SK-N-MC (cell line): ENCODE results near the gene DPP10.

Experiments used
- DNase-seq: peaks from one replicate; pipeline ENCODE4 v3.0.0-alpha.2; 2011; ENCODE audit warnings: low read depth, low spot score
- H3K27ac ChIP-seq: fragments of 200-600 bp; sonication (generic); 2 replicates; pipeline ENCODE4 v1.5.1; 2016; ENCODE audit warnings: mixed run types
- H3K36me3 ChIP-seq: fragments of 200-600 bp; sonication (generic); 2 replicates; pipeline ENCODE4 v1.6.1; 2017; ENCODE audit warnings: antibody characterized with exemption, low read length, mixed read lengths; ENCODE audit not compliant: insufficient read depth
- H3K4me3 ChIP-seq: fragments of 200-600 bp; sonication (generic); 2 replicates; pipeline ENCODE4 v1.5.1; 2016
- H3K9ac ChIP-seq: fragments of 200-600 bp; sonication (generic); 2 replicates; pipeline ENCODE4 v1.8.0; 2017; ENCODE audit warnings: mixed run types, mixed read lengths; ENCODE audit not compliant: insufficient read length
- H3K9me3 ChIP-seq: fragments of 200-600 bp; sonication (generic); 2 replicates; pipeline ENCODE4 v1.6.1; 2017; ENCODE audit warnings: low read depth, mild to moderate bottlenecking, antibody characterized with exemption, low read length, moderate library complexity, mixed read lengths
- EZH2 ChIP-seq: fragments of 200-600 bp; sonication (generic); IDR thresholded peaks from one replicate; pipeline ENCODE4 v1.6.1; 2017; ENCODE audit warnings: antibody characterized with exemption
- FOXP2 ChIP-seq: optimal IDR thresholded peaks from 2 replicates; pipeline ENCODE3; 2011; ENCODE audit warnings: mild to moderate bottlenecking, moderate library complexity; ENCODE audit not compliant: insufficient read depth; ENCODE audit errors: extremely low read length, control extremely low read depth
- POLR2AphosphoS5 ChIP-seq: IDR thresholded peaks from 2 replicates; pipeline ENCODE4 v1.6.1; 2012; ENCODE audit warnings: mild to moderate bottlenecking, low read depth, low read length, borderline replicate concordance

Gene DPP10

GRCh38 chr2:115194623-115195022 lies 752.2 kb downstream of the DPP10 start:
- no peak for DNase-seq
- Histone ChIP-seq H3K9me3 (no peaks in the 10 kb centered on the region), H3K9ac (no peak overlapping the region), H3K36me3 (no peaks in the 10 kb centered on the region), H3K27ac (no peak overlapping the region), H3K4me3 (no peak overlapping the region)
- TF ChIP-seq FOXP2 (no peak), POLR2AphosphoS5 (no peak), EZH2 (no peak)

DNA sequence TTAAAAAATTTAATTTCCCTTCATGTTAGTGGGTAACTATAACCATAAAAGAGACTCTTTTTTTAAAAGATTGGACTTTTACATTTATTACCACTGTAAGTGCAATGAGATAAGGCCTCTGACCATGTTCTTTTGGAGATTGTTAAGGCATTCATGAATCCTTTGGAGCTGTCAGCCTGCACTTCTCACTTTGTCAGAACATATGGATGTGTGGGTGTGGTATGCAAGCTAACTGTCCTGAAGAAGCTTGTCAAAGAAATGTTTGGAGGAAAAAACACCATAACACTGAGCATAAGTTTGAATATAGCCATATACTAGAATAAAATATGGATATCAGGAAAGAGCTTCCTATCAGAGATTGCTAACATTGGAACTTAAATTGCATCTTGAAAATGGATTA lies 754.1 kb downstream of the DPP10 start:
- Histone ChIP-seq H3K36me3 (no peaks in the 10 kb centered on the region), H3K9ac (no peak overlapping the region), H3K9me3 (no peaks in the 10 kb centered on the region), H3K27ac (no peak overlapping the region), H3K4me3 (no peak overlapping the region)
- no peak for DNase-seq
- TF ChIP-seq POLR2AphosphoS5, result no peak
- no peak for TF ChIP-seq FOXP2
- no peak for TF ChIP-seq EZH2

DNA sequence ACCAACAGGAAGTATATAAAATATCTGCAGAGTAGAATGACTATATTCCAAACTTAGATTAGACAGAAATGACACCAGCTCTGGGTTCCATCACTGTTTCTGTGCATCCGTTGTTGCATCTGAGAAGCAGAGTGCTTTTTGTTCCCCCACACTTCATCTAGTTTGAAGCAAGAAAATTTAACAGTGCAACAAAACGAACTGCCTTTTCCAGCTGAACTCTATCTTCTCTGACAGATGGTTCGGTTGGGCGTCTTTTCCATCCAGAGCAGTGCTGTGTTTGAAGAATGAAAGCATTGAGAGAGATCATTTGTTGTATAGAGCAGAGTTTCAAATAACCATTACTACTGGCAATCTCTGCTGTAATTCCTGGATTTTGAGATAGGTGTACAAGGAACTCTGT lies 757.5 kb downstream of the DPP10 start:
- H3K9me3 ChIP-seq, result no peaks in the 10 kb centered on the region
- H3K9ac ChIP-seq, result no peak overlapping the region
- H3K4me3 ChIP-seq, result no peak overlapping the region
- TF ChIP-seq FOXP2, result no peak
- no peak for TF ChIP-seq EZH2
- no peak for TF ChIP-seq POLR2AphosphoS5
- no peak overlapping the region for H3K27ac ChIP-seq
- no peak for DNase-seq
- no peaks in the 10 kb centered on the region for H3K36me3 ChIP-seq

DNA sequence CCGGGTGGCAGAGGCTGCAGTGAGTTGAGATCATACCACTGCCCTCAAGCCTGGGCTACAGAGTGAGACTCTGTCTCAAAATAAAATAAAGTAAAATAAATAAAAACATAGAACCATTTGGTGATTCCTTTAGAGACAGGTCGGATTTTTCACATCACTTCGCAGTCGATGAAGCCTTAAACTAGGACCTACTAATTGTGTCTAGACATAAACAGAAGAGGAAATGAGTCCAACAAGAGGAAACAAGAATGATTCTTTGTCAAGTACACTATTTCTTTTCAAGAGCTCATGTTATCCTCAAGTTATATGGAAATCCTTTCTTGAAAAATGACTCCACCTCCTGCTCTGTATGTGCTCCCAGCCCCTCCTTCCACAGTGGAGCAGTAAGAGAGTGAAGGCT lies 758.9 kb downstream of the DPP10 start:
- no peaks in the 10 kb centered on the region for H3K36me3 ChIP-seq
- no peak overlapping the region for H3K27ac ChIP-seq
- H3K9me3 ChIP-seq, result no peaks in the 10 kb centered on the region
- H3K9ac ChIP-seq, result no peak overlapping the region
- DNase-seq, result no peak
- H3K4me3 ChIP-seq, result no peak overlapping the region
- TF ChIP-seq FOXP2 (no peak), EZH2 (no peak), POLR2AphosphoS5 (no peak)

DNA sequence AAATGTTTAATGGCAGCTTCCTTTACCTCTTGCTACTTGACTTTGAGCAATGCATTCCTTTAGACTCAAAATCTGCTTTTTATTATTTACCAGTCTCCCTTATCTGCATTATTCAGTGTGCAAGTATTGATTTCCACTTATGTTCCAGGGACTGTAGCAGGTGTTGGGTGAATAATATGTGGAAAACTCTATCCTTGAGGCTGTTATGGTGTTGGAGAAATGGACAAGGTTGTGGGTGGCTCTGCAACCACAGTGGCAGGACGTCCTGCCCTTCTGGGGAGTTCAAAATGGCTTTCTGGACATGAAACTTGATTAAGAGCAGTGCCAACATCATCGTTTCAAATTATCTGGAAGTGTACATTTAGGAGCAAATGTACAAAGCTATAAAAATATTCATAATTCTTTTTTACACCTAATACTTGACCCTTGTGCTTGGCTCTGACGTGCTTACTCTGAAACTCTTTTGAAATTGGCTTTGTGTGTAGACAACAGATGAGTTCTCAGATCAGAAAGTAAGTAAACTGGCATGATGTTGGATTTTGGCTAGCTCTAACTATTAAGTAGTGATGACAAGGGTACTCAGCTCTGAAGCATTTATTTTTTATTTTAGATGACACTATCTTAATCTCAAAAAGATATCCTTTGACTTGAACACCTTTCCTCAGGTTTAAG lies 766.2 kb downstream of the DPP10 start:
- no peaks in the 10 kb centered on the region for H3K36me3 ChIP-seq
- H3K9me3 ChIP-seq, result no peaks in the 10 kb centered on the region
- no peak overlapping the region for H3K4me3 ChIP-seq
- TF ChIP-seq EZH2 (no peak), FOXP2 (no peak), POLR2AphosphoS5 (no peak)
- no peak for DNase-seq
- no peak overlapping the region for H3K27ac ChIP-seq
- no peak overlapping the region for H3K9ac ChIP-seq

DNA sequence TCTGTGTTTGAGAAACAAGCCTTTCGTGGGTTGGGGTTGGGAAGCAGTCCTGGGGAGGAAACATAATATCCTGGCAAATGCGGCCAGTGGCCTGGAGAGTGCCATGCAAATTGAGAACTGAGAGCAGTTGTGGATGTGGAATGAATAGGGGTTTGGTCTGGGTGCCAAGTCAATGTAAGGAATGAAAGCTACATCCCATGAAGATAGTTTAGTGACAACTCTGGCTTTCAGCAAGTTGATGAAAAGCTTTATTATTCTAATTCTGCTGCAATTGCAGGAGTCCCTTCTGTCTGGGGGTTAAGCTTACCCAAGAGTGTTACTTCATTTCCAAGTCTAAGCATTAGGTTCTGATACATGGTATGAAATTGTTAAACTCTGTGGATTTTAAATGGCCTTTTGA lies 771.6 kb downstream of the DPP10 start:
- H3K9ac ChIP-seq, result no peak overlapping the region
- no peaks in the 10 kb centered on the region for H3K36me3 ChIP-seq
- no peak for DNase-seq
- TF ChIP-seq EZH2 (no peak), POLR2AphosphoS5 (no peak), FOXP2 (no peak)
- no peak overlapping the region for H3K4me3 ChIP-seq
- no peak overlapping the region for H3K27ac ChIP-seq
- no peaks in the 10 kb centered on the region for H3K9me3 ChIP-seq

- no peak overlapping the region for H3K27ac ChIP-seq
- H3K9ac ChIP-seq, result no peak overlapping the region
- DNase-seq, result no peak
- H3K36me3 ChIP-seq, result no peaks in the 10 kb centered on the region
- no peak for TF ChIP-seq FOXP2
- TF ChIP-seq POLR2AphosphoS5, result no peak
- TF ChIP-seq EZH2, result no peak
- H3K4me3 ChIP-seq, result no peak overlapping the region
- H3K9me3 ChIP-seq, result no peaks in the 10 kb centered on the region
These were observed 776.9 kb downstream of the DPP10 start for GRCh38 chr2:115219296-115219695.

DNA sequence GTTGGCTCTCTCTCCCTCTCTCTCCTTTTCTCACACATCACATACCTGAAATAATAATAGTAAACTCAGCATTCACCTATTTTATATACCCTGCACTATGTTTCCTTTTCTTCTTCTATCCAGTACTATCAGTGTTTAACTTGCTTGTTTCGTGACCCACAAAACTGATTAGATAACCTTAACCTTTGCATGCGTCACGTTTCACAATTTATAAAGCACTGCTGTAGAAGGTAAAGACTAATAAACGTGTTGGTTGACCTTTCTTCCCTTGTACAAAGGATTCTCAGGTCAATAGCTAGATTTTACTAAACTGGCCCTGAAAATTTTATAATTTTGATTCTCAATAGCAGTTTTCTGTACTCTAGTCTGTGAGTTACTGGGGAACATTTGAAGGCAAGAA lies 791.7 kb downstream of the DPP10 start:
- Histone ChIP-seq H3K9me3 (no peaks in the 10 kb centered on the region), H3K36me3 (no peaks in the 10 kb centered on the region), H3K27ac (no peak overlapping the region), H3K9ac (no peak overlapping the region), H3K4me3 (no peak overlapping the region)
- TF ChIP-seq POLR2AphosphoS5 (no peak), FOXP2 (no peak), EZH2 (no peak)
- DNase-seq, result no peak

GRCh38 chr2:115234737-115235136 lies 792.3 kb downstream of the DPP10 start:
- H3K27ac ChIP-seq, result no peak overlapping the region
- H3K4me3 ChIP-seq, result no peak overlapping the region
- H3K9me3 ChIP-seq, result no peaks in the 10 kb centered on the region
- TF ChIP-seq POLR2AphosphoS5 (no peak), EZH2 (no peak), FOXP2 (no peak)
- no peak overlapping the region for H3K9ac ChIP-seq
- no peak for DNase-seq
- no peaks in the 10 kb centered on the region for H3K36me3 ChIP-seq
